ENCODE measurements around the gene KCNC3. TPM values are rescaled to one million over a fixed set of nuclear protein-coding genes. Genes with fewer than 3 reads are reported as not detected.

Gene KCNC3
- total and polyA plus RNA-seq, 4 donors: 0.56 to 1.6 (median 1.1) TPM

GRCh38 chr19:50378863-50379236 is 49.7 kb upstream of the KCNC3 start:
- no peak for DNase-seq (ENCODE audit: low spot score)
- Histone ChIP-seq H3K9me3 (ENCODE audit: control insufficient read depth in 4 of 4, low read length in 3 of 4) (no peaks in the 10 kb centered on the region), H3K4me1 (ENCODE audit: control insufficient read depth in 4 of 4, insufficient read depth in 4 of 4, low read length in 3 of 4) (peaks cover 0 to 3% (median 2%) of the 10 kb centered on the region in 4 donors), H3K27me3 (ENCODE audit: control insufficient read depth in 4 of 4, insufficient read depth in 4 of 4, low read length in 3 of 4) (no peaks in the 10 kb centered on the region), H3K36me3 (ENCODE audit: control insufficient read depth in 4 of 4, insufficient read depth in 3 of 4, low read depth in 1 of 4, low read length in 3 of 4) (peaks cover 15 to 49% (median 26%) of the 10 kb centered on the region in 4 donors), H3K9ac (ENCODE audit: low read depth in 1 of 2, low read length in 2 of 2) (no peak overlapping the region), H3K4me3 (ENCODE audit: low read depth in 1 of 3, low read length in 3 of 3) (no peak overlapping the region), H3K27ac (ENCODE audit: low read depth in 1 of 2, low read length in 2 of 2) (no peak overlapping the region)
- no peak for TF ChIP-seq MAX (IDR thresholded peaks at IDR 0.05)
- TF ChIP-seq FOXA2 (IDR thresholded peaks at IDR 0.05): no peak
- TF ChIP-seq REST (IDR thresholded peaks at IDR 0.05): no peak
- no peak for TF ChIP-seq ATF3 (IDR thresholded peaks at IDR 0.05)
- no peak for TF ChIP-seq HNF4A (conservative IDR thresholded peaks at IDR 0.05)
- 95% methylated on average over 10 of the region's 10 CpGs for WGBS

GRCh38 chr19:50378169-50378862 is 49.1 kb upstream of the KCNC3 start:
- Histone ChIP-seq H3K9ac (ENCODE audit: low read depth in 1 of 2, low read length in 2 of 2) (no peak overlapping the region), H3K36me3 (ENCODE audit: control insufficient read depth in 4 of 4, insufficient read depth in 3 of 4, low read depth in 1 of 4, low read length in 3 of 4) (peaks cover 15 to 49% (median 26%) of the 10 kb centered on the region in 4 donors), H3K9me3 (ENCODE audit: control insufficient read depth in 4 of 4, low read length in 3 of 4) (no peaks in the 10 kb centered on the region), H3K27me3 (ENCODE audit: control insufficient read depth in 4 of 4, insufficient read depth in 4 of 4, low read length in 3 of 4) (no peaks in the 10 kb centered on the region), H3K4me3 (ENCODE audit: low read depth in 1 of 3, low read length in 3 of 3) (no peak overlapping the region), H3K4me1 (ENCODE audit: control insufficient read depth in 4 of 4, insufficient read depth in 4 of 4, low read length in 3 of 4) (peaks cover 0 to 3% (median 0%) of the 10 kb centered on the region in 4 donors), H3K27ac (ENCODE audit: low read depth in 1 of 2, low read length in 2 of 2) (no peak overlapping the region)
- no peak for DNase-seq (ENCODE audit: low spot score)
- WGBS: 96% methylated on average over 36 of the region's 36 CpGs
- TF ChIP-seq NR2F2 (IDR thresholded peaks at IDR 0.05) (no peak), JUND (IDR thresholded peaks at IDR 0.05) (no peak), HNF4G (IDR thresholded peaks at IDR 0.05) (no peak), ATF3 (IDR thresholded peaks at IDR 0.05) (no peak), YY1 (IDR thresholded peaks at IDR 0.05) (no peak), EGR1 (IDR thresholded peaks at IDR 0.05; ENCODE audit: low read depth in 2 of 2) (no peak), REST (IDR thresholded peaks at IDR 0.05) (no peak), RAD21 (IDR thresholded peaks at IDR 0.05) (no peak), SP1 (IDR thresholded peaks at IDR 0.05) (no peak), GABPA (IDR thresholded peaks at IDR 0.05 in 1 of 2, conservative IDR thresholded peaks at IDR 0.05 in 1 of 2) (no peak), CTCF (IDR thresholded peaks at IDR 0.05; ENCODE audit: low read depth, low read length, missing input control) (no peak), MAX (IDR thresholded peaks at IDR 0.05) (no peak), TAF1 (conservative IDR thresholded peaks at IDR 0.05) (no peak), ZBTB33 (IDR thresholded peaks at IDR 0.05) (no peak), FOXA2 (IDR thresholded peaks at IDR 0.05) (no peak), FOXA1 (IDR thresholded peaks at IDR 0.05) (no peak), RXRA (IDR thresholded peaks at IDR 0.05) (no peak), HNF4A (conservative IDR thresholded peaks at IDR 0.05) (no peak)
